Loucy (cell line): Measurements from ENCODE around the gene SPTB.

Experiments
- CTCF ChIP-seq: fragments of 200-600 bp; sonication (generic); conservative IDR thresholded peaks from 2 replicates; pipeline ENCODE4 v1.5.1; 2014; ENCODE audit warnings: mild to moderate bottlenecking, antibody characterized with exemption, low read length
- EZH2phosphoT487 ChIP-seq: fragments of 200-600 bp; IDR thresholded peaks from 2 replicates; pipeline ENCODE4 v1.6.1; 2018; ENCODE audit warnings: antibody characterized with exemption, mild to moderate bottlenecking, moderate library complexity, borderline replicate concordance

GRCh38 chr14:64918216-64918615 is 38.5 kb upstream of the SPTB start:
- no peak for TF ChIP-seq CTCF
- TF ChIP-seq EZH2phosphoT487: no peak
